Activated naive CD4-positive, alpha-beta T cell treated with anti-CD3 and anti-CD28 coated beads, Interleukin-2, amount 50 U/mL, for 72 hours (primary cell): ENCODE results near the gene CHAC2. TPM values are rescaled to one million over a fixed set of nuclear protein-coding genes. Genes with fewer than 3 reads are reported as not detected.
"Not testable (repeated sequence)": the region's sequence is repeated elsewhere in the genome, so short reads cannot be mapped to it uniquely, and the experiment has no call there.

Experiments used
- ATAC-seq, 2 donors: fragments of 150-1000 bp; cut with Tn5 transposase; 2 replicates each; pipeline ENCODE4 v1.10.0; 2021; ENCODE audit warnings: mild to moderate bottlenecking in 2 of 2, moderate library complexity in 2 of 2
- DNase-seq, 2 donors: peaks; one replicate each; pipeline ENCODE4 v3.0.0; 2021 to 2022; ENCODE audit warnings: low spot score in 2 of 2
- H3K27ac Mint-ChIP-seq, 2 donors: one replicate each; pipeline ENCODE4 v1.8.0; 2022; ENCODE audit warnings: mild to moderate bottlenecking in 2 of 2, mixed read lengths in 2 of 2
- H3K36me3 Mint-ChIP-seq, 2 donors: one replicate each; pipeline ENCODE4 v1.8.0; 2022; ENCODE audit warnings: mixed read lengths in 2 of 2
- H3K9me3 Mint-ChIP-seq, 2 donors: one replicate each; pipeline ENCODE4 v1.8.0; 2022; ENCODE audit warnings: mixed read lengths in 2 of 2
- total RNA-seq, 2 donors: library from RNA; stranded (reverse); gene quantifications; one replicate each; pipeline ENCODE4 v1.2.3, GENCODE V29; 2022

CHAC2 gene
- 1 to 10 TPM; 5.0 to 8.4 TPM for total RNA-seq

DNA sequence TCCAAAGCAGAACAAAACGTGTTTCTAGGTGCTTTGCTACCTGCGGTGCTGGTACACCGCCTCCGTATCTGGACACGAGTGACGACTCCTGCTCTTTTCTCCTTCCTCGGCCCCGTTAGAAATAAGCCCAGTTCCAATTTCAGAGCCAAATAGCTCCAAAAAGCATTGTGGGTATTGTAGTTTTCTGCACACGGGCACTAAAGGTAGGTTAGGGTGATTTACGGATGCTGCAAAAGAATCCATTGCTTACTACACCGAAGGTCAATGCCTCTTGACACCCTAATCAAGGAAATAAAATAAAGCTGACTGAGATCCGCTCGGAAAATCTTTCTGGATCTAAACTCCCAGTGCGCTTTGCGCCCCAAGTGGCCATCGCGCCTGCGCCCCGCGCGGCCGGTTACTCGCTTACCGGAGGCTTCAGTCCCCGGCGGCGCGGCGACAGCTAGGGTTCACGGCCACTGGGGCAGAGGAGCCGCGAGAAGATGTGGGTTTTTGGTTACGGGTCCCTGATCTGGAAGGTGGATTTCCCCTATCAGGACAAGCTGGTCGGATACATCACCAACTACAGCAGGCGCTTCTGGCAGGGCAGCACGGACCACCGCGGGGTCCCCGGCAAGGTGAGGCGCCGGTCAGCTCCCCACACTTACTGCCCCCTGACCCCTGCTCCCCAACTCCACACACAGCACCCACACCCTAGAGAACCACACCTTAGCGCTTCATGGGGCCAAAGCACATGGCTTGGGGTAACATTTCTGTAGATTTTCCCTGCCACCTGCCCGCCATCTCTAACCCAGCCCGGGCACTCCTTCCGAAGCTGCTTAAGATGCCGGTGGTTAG lies at the start of gene CHAC2:
CHAC2 (plus strand) TSS at position 400 of the 837 bp plus-strand sequence; CDS start at position 483, 83 bp downstream.
- Mint-ChIP-seq H3K36me3 (peaks cover 18 to 22% of the 10 kb centered on the region in 2 donors), H3K9me3 (no peaks in the 10 kb centered on the region), H3K27ac (peak within 1 kb of the TSS; percentile 95 to 97)
- DNase-seq: peak; percentile 84 to 86
- ATAC-seq: peak; percentile 95 to 96

- not testable (repeated sequence) for ATAC-seq, DNase-seq, H3K27ac Mint-ChIP-seq
- Mint-ChIP-seq H3K9me3 (peaks cover 0 to 12% of the 10 kb centered on the region in 2 donors), H3K36me3 (peaks cover 13 to 18% of the 10 kb centered on the region in 2 donors)
These were observed 46.7 kb upstream of the CHAC2 start for GRCh38 chr2:53720944-53721343.

DNA sequence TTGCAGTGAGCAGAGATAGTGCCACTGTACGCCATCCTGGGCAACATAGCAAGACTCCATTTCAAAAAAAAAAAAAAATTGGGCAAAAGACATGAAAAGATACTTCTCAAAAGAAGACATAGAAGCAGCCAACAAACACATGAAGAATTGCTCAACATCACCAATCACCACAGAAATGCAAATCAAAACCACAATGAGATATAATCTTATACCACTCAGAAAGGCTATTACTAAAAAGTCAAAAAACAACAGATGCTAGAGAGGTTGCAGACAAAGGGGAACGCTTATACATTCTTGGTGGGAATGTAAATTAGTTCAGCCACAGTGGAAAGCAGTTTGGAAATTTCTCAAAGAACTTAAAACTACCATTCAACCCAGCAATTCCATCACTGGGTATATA lies 43.1 kb upstream of the CHAC2 start:
- H3K36me3 Mint-ChIP-seq: peaks cover 6 to 21% of the 10 kb centered on the region in 2 donors
- ATAC-seq: peak in 1 of 2 donors; percentile 16
- no peak overlapping the region for H3K27ac Mint-ChIP-seq
- peaks cover 0 to 7% of the 10 kb centered on the region in 2 donors for H3K9me3 Mint-ChIP-seq
- DNase-seq: no peak

DNA sequence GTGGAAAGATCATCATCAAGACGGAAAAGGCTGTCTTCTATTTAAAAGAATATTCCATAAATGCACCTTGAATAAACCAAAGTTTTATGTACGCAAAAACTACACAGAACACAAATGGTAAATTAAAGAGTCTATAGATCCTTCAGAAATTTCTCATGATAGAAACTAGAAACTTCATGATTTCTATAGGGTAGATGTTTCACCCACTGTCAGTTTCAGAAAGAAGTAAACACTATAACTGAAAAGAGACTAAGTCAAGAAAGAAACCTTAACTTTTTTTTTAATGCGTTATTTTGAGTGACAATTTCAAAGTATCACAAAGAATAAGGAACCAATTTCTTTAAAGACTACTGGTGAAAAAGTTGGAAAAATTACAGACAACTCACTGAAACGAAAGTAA lies 41.9 kb upstream of the CHAC2 start:
- Mint-ChIP-seq H3K9me3 (peaks cover 0 to 5% of the 10 kb centered on the region in 2 donors), H3K36me3 (peaks cover 6 to 17% of the 10 kb centered on the region in 2 donors), H3K27ac (no peak overlapping the region)
- ATAC-seq (no peak), DNase-seq (no peak)

DNA sequence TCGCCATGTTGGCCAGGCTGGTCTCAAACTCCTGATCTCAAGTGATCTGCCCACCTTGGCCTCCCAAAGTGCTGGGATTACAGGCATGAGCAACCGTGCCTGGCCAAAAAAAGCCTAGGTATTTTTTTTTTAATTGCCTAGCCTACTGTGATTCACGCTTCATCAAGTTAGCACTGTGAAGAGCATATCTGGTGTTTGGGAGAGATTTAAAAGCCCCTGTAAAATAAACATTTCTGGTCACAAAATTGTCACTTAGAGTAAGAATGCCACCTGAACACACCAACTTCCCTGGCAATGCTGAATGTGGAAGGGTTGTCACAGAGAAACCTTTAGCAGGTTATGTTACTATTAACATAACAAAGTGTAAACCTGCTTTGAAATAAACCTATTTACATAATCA lies 39.7 kb upstream of the CHAC2 start:
- Mint-ChIP-seq H3K36me3 (peaks cover 6 to 17% of the 10 kb centered on the region in 2 donors), H3K9me3 (peaks cover 0 to 5% of the 10 kb centered on the region in 2 donors), H3K27ac (no peak overlapping the region)
- DNase-seq (no peak), ATAC-seq (no peak)

DNA sequence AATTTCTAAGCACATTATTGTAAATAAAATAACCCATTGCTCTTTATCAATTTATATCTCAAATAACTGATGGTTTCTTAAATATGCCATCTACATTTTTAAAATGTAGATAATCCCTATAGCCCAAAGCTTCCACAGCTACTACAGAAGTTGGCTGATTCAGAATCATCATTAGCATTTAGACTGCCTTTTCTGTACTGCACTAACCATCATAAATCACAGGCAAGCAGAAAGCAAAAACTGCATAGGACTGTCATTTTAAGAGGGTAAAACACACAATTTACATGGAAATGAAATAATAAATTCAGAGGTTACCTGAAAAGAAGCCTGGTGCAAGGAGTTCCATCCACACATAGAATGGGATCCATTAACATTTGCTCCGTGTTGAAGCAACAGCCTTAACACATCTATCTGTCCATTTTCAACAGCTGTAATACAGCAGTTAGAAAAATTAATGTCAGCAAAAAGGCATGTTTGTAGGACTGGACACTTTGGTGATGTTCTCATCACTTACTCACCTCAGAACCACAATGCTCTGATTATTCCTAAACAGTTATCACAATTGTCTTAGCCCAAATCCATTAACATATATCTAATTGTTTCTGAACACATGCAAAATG lies 38.4 kb upstream of the CHAC2 start:
- ATAC-seq: no peak
- Mint-ChIP-seq H3K27ac (no peak overlapping the region), H3K9me3 (peaks cover 0 to 5% of the 10 kb centered on the region in 2 donors), H3K36me3 (peaks cover 10 to 20% of the 10 kb centered on the region in 2 donors)
- no peak for DNase-seq

DNA sequence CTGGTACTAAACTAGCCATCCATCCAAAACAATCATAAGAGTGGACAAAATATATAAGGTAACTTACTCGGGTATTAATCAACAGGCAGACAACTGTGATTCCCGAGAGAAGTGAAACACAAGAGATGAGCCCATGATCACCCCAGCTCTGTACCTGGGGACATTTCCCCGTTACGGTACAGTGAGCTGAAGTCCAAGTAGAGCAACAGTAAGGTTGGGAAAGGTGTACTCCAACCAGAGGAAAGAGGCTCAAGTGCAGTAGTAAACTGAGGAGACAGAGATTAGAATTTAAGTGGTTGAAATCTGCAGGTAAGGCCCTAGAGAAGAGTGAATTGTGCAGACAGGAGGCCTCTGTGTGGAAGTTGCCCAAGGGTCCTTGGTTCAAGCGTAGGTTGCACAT lies 30.5 kb upstream of the CHAC2 start:
- Mint-ChIP-seq H3K36me3 (peaks cover 10 to 12% of the 10 kb centered on the region in 2 donors), H3K9me3 (no peaks in the 10 kb centered on the region), H3K27ac (peak overlapping the region in 1 of 2 donors; percentile 69)
- DNase-seq (no peak), ATAC-seq (no peak)

DNA sequence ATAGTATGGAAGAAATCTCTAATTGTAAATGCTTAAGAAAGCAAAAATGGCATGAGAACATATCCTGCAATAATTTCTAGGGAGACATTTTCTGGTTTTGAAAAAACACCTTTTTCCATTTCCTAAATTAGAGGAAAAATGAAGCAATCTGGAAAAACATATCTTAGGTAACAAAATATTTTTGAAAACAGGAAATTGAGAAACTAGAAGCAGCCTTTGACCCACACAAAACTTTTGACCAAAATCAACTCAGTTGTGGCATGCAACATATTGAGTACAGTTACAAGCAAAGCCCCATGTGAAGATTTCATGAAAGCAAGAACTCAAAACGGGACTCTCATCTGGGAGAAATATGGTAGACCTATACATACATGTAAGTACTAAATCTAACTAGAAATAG lies 28.6 kb upstream of the CHAC2 start:
- Mint-ChIP-seq H3K36me3 (peaks cover 11 to 16% of the 10 kb centered on the region in 2 donors), H3K9me3 (no peaks in the 10 kb centered on the region), H3K27ac (no peak overlapping the region)
- no peak for DNase-seq
- no peak for ATAC-seq

- DNase-seq (no peak), ATAC-seq (no peak)
- Mint-ChIP-seq H3K36me3 (peaks cover 5 to 10% of the 10 kb centered on the region in 2 donors), H3K27ac (no peak overlapping the region), H3K9me3 (no peaks in the 10 kb centered on the region)
These were observed 27.4 kb upstream of the CHAC2 start for GRCh38 chr2:53740170-53740569.

GRCh38 chr2:53744395-53745065 lies 23.1 kb upstream of the CHAC2 start:
- DNase-seq (no peak), ATAC-seq (no peak)
- H3K36me3 Mint-ChIP-seq: peaks cover 10 to 18% of the 10 kb centered on the region in 2 donors
- H3K27ac Mint-ChIP-seq: no peak overlapping the region
- no peaks in the 10 kb centered on the region for H3K9me3 Mint-ChIP-seq

GRCh38 chr2:53750041-53750768 lies 17.4 kb upstream of the CHAC2 start:
- no peak overlapping the region for H3K27ac Mint-ChIP-seq
- DNase-seq (no peak), ATAC-seq (no peak)
- peaks cover 0 to 13% of the 10 kb centered on the region in 2 donors for H3K36me3 Mint-ChIP-seq
- no peaks in the 10 kb centered on the region for H3K9me3 Mint-ChIP-seq

GRCh38 chr2:53751728-53752127 lies 15.9 kb upstream of the CHAC2 start:
- no peaks in the 10 kb centered on the region for H3K9me3 Mint-ChIP-seq
- ATAC-seq (peak; percentile 92 to 94), DNase-seq (no peak)
- peaks cover 5 to 17% of the 10 kb centered on the region in 2 donors for H3K36me3 Mint-ChIP-seq
- peak overlapping the region in 1 of 2 donors; percentile 26 for H3K27ac Mint-ChIP-seq

GRCh38 chr2:53752385-53752784 lies 15.2 kb upstream of the CHAC2 start:
- no peak for DNase-seq
- H3K36me3 Mint-ChIP-seq: peaks cover 10 to 21% of the 10 kb centered on the region in 2 donors
- H3K9me3 Mint-ChIP-seq: peaks cover 0 to 2% of the 10 kb centered on the region in 2 donors
- no peak overlapping the region for H3K27ac Mint-ChIP-seq
- ATAC-seq: no peak

- ATAC-seq (peak in 1 of 2 donors; percentile 73), DNase-seq (no peak)
- H3K27ac Mint-ChIP-seq: peak overlapping the region in 1 of 2 donors; percentile 2
- H3K36me3 Mint-ChIP-seq: peaks cover 13 to 21% of the 10 kb centered on the region in 2 donors
- H3K9me3 Mint-ChIP-seq: peaks cover 0 to 5% of the 10 kb centered on the region in 2 donors
These were observed 14.6 kb upstream of the CHAC2 start for GRCh38 chr2:53753041-53753440.

GRCh38 chr2:53755121-53755520 lies 12.5 kb upstream of the CHAC2 start:
- peaks cover 13 to 17% of the 10 kb centered on the region in 2 donors for H3K36me3 Mint-ChIP-seq
- peaks cover 0 to 5% of the 10 kb centered on the region in 2 donors for H3K9me3 Mint-ChIP-seq
- no peak for ATAC-seq
- no peak overlapping the region for H3K27ac Mint-ChIP-seq
- no peak for DNase-seq

- Mint-ChIP-seq H3K9me3 (peaks cover 0 to 5% of the 10 kb centered on the region in 2 donors), H3K36me3 (peaks cover 13 to 17% of the 10 kb centered on the region in 2 donors), H3K27ac (no peak overlapping the region)
- DNase-seq (no peak), ATAC-seq (no peak)
These were observed 11.0 kb upstream of the CHAC2 start for GRCh38 chr2:53756644-53757043.
